ENCODE results near the gene CCDC197. TPM values are rescaled to one million over a fixed set of nuclear protein-coding genes. Genes with fewer than 3 reads are reported as not detected.
A peak's percentile ranks its signal among the peaks of the same experiment; 100 is the strongest.

CCDC197 gene
- total RNA-seq, 2 donors from 2014 or later, result 0.20 to 0.49 TPM

- DNase-seq (ENCODE audit: low spot score in 2 of 2) (no peak), ATAC-seq (no peak)
- no peaks in the 10 kb centered on the region for H3K36me3 Mint-ChIP-seq
- no peaks in the 10 kb centered on the region for H3K9me3 Mint-ChIP-seq
- H3K27ac Mint-ChIP-seq, result no peak overlapping the region
Measured at GRCh38 chr14:94000267-94000666, 3.2 kb downstream of the CCDC197 start.

- no peak overlapping the region for H3K27ac Mint-ChIP-seq
Measured at GRCh38 chr14:94001016-94001415, 3.9 kb downstream of the CCDC197 start.

GRCh38 chr14:94001501-94002396 lies 4.6 kb downstream of the CCDC197 start:
- Mint-ChIP-seq H3K36me3 (no peaks in the 10 kb centered on the region), H3K27ac (peak overlapping the region in 1 of 2 donors; percentile 52)
- ATAC-seq, result peak; percentile 79 to 85

More at GRCh38 chr14:94001016-94001415, 3.9 kb downstream of the CCDC197 start:
- no peaks in the 10 kb centered on the region for H3K36me3 Mint-ChIP-seq
- ATAC-seq (no peak), DNase-seq (ENCODE audit: low spot score in 2 of 2) (no peak)
- H3K9me3 Mint-ChIP-seq, result no peaks in the 10 kb centered on the region

GRCh38 chr14:94003397-94003796 lies 6.3 kb downstream of the CCDC197 start:
- DNase-seq (ENCODE audit: low spot score in 2 of 2) (no peak), ATAC-seq (no peak)
- no peaks in the 10 kb centered on the region for H3K36me3 Mint-ChIP-seq
- H3K9me3 Mint-ChIP-seq, result no peaks in the 10 kb centered on the region
- H3K27ac Mint-ChIP-seq, result no peak overlapping the region

More at GRCh38 chr14:94001501-94002396, 4.6 kb downstream of the CCDC197 start:
- DNase-seq (ENCODE audit: low spot score in 2 of 2), result peak in 1 of 2 donors; percentile 62
- H3K9me3 Mint-ChIP-seq, result no peaks in the 10 kb centered on the region

- DNase-seq (ENCODE audit: low spot score in 2 of 2) (no peak), ATAC-seq (no peak)
- no peaks in the 10 kb centered on the region for H3K36me3 Mint-ChIP-seq
- no peaks in the 10 kb centered on the region for H3K9me3 Mint-ChIP-seq
- no peak overlapping the region for H3K27ac Mint-ChIP-seq
Measured at GRCh38 chr14:94004015-94004414, 6.9 kb downstream of the CCDC197 start.

- Mint-ChIP-seq H3K36me3 (no peaks in the 10 kb centered on the region), H3K27ac (no peak overlapping the region), H3K9me3 (no peaks in the 10 kb centered on the region)
- ATAC-seq, result peak in 1 of 2 donors; percentile 36
- peak in 1 of 2 donors; percentile 33 for DNase-seq (ENCODE audit: low spot score in 2 of 2)
Measured at GRCh38 chr14:94005324-94006073, 8.4 kb downstream of the CCDC197 start.

- Mint-ChIP-seq H3K36me3 (no peaks in the 10 kb centered on the region), H3K9me3 (no peaks in the 10 kb centered on the region), H3K27ac (peak overlapping the region in 1 of 2 donors; percentile 59)
- DNase-seq (ENCODE audit: low spot score in 2 of 2) (no peak), ATAC-seq (peak; percentile 75 to 96)
Measured at GRCh38 chr14:94008234-94008633, 11.1 kb downstream of the CCDC197 start.

GRCh38 chr14:94009767-94010166 lies 12.7 kb downstream of the CCDC197 start:
- Mint-ChIP-seq H3K9me3 (no peaks in the 10 kb centered on the region), H3K27ac (peak overlapping the region in 1 of 2 donors; percentile 59), H3K36me3 (no peaks in the 10 kb centered on the region)
- no peak for DNase-seq (ENCODE audit: low spot score in 2 of 2)
- no peak for ATAC-seq

GRCh38 chr14:94010625-94011024 lies 13.5 kb downstream of the CCDC197 start:
- DNase-seq (ENCODE audit: low spot score in 2 of 2), result no peak
- Mint-ChIP-seq H3K36me3 (no peaks in the 10 kb centered on the region), H3K27ac (no peak overlapping the region), H3K9me3 (no peaks in the 10 kb centered on the region)
- ATAC-seq, result no peak

GRCh38 chr14:94011795-94012194 lies 14.7 kb downstream of the CCDC197 start:
- no peaks in the 10 kb centered on the region for H3K9me3 Mint-ChIP-seq
- H3K27ac Mint-ChIP-seq, result peak overlapping the region in 1 of 2 donors; percentile 68
- H3K36me3 Mint-ChIP-seq, result no peaks in the 10 kb centered on the region
- ATAC-seq, result peak; percentile 27 to 64
- no peak for DNase-seq (ENCODE audit: low spot score in 2 of 2)

- Mint-ChIP-seq H3K9me3 (no peaks in the 10 kb centered on the region), H3K27ac (no peak overlapping the region), H3K36me3 (no peaks in the 10 kb centered on the region)
- ATAC-seq (no peak), DNase-seq (ENCODE audit: low spot score in 2 of 2) (no peak)
Measured at GRCh38 chr14:94014382-94014781, 17.3 kb downstream of the CCDC197 start.

GRCh38 chr14:94015223-94015622 lies 18.1 kb downstream of the CCDC197 start:
- Mint-ChIP-seq H3K36me3 (no peaks in the 10 kb centered on the region), H3K27ac (no peak overlapping the region), H3K9me3 (no peaks in the 10 kb centered on the region)
- ATAC-seq (no peak), DNase-seq (ENCODE audit: low spot score in 2 of 2) (no peak)

- no peak for ATAC-seq
- no peaks in the 10 kb centered on the region for H3K36me3 Mint-ChIP-seq
- H3K9me3 Mint-ChIP-seq, result no peaks in the 10 kb centered on the region
- H3K27ac Mint-ChIP-seq, result no peak overlapping the region
- DNase-seq (ENCODE audit: low spot score in 2 of 2), result no peak
Measured at GRCh38 chr14:94016446-94016976, 19.4 kb downstream of the CCDC197 start.

- Mint-ChIP-seq H3K27ac (no peak overlapping the region), H3K9me3 (no peaks in the 10 kb centered on the region), H3K36me3 (no peaks in the 10 kb centered on the region)
- no peak for DNase-seq (ENCODE audit: low spot score in 2 of 2)
- no peak for ATAC-seq
Measured at GRCh38 chr14:94018308-94018707, 21.2 kb downstream of the CCDC197 start.

- ATAC-seq (no peak), DNase-seq (ENCODE audit: low spot score in 2 of 2) (no peak)
- Mint-ChIP-seq H3K27ac (no peak overlapping the region), H3K9me3 (no peaks in the 10 kb centered on the region), H3K36me3 (no peaks in the 10 kb centered on the region)
Measured at GRCh38 chr14:94019329-94019728, 22.2 kb downstream of the CCDC197 start.

GRCh38 chr14:94020267-94020666 lies 23.2 kb downstream of the CCDC197 start:
- ATAC-seq, result no peak
- no peak for DNase-seq (ENCODE audit: low spot score in 2 of 2)
- Mint-ChIP-seq H3K9me3 (no peaks in the 10 kb centered on the region), H3K36me3 (no peaks in the 10 kb centered on the region), H3K27ac (peak overlapping the region in 1 of 2 donors; percentile 33)

GRCh38 chr14:94021001-94021400 lies 23.9 kb downstream of the CCDC197 start:
- peak overlapping the region in 1 of 2 donors; percentile 33 for H3K27ac Mint-ChIP-seq
- no peaks in the 10 kb centered on the region for H3K36me3 Mint-ChIP-seq
- ATAC-seq (peak in 1 of 2 donors; percentile 53), DNase-seq (ENCODE audit: low spot score in 2 of 2) (no peak)
- H3K9me3 Mint-ChIP-seq, result no peaks in the 10 kb centered on the region
